ENCODE results near the gene ZSCAN20. TPM values are rescaled to one million over a fixed set of nuclear protein-coding genes. Genes with fewer than 3 reads are reported as not detected.

The ZSCAN20 gene
- total RNA-seq, 2 experiments from 2014 or later: 3.9 to 4.0 TPM

DNA sequence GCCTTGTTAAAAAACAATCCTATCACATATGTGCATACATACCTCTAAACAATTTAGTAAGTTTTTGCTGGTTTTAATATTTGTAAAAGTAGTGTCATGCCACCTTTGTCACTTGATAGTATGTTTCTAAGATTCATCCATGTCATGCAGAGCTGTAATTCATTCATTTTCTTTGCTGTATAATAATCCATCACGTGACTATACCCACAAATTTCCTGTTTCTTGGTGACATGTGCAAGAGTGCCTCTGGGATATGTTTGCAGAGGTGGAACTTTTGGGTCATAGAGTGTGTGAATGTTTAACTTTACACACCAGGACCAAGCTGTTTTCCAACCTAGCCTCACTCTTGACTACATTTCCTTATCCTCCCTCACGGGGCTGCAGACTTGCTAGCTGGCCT lies 62.9 kb downstream of the ZSCAN20 start:
- Histone ChIP-seq H3K9me2 (ENCODE audit: insufficient read depth, low read length) (no peaks in the 10 kb centered on the region), H3K36me3 (ENCODE audit: insufficient read depth, low read length) (no peaks in the 10 kb centered on the region), H4K20me1 (ENCODE audit: insufficient read depth, low read length) (no peaks in the 10 kb centered on the region), H3K4me3 (ENCODE audit: low read depth, low read length, poor library complexity, severe bottlenecking) (no peak overlapping the region), H3K79me2 (ENCODE audit: insufficient read depth, low read depth, low read length) (no peaks in the 10 kb centered on the region), H2AFZ (ENCODE audit: low read length) (no peak overlapping the region), H3K9me3 (ENCODE audit: low read length) (no peaks in the 10 kb centered on the region), H3K27ac (ENCODE audit: low read depth, low read length, poor library complexity, severe bottlenecking) (no peak overlapping the region), H3K4me1 (ENCODE audit: insufficient read depth, low read length, poor library complexity, severe bottlenecking) (no peaks in the 10 kb centered on the region), H3K4me2 (ENCODE audit: low read length) (no peak overlapping the region)
- intact Hi-C loops (cut with micrococcal nuclease; ENCODE audit: unreplicated experiment): no loop called here
- TF ChIP-seq, protein P1, sequence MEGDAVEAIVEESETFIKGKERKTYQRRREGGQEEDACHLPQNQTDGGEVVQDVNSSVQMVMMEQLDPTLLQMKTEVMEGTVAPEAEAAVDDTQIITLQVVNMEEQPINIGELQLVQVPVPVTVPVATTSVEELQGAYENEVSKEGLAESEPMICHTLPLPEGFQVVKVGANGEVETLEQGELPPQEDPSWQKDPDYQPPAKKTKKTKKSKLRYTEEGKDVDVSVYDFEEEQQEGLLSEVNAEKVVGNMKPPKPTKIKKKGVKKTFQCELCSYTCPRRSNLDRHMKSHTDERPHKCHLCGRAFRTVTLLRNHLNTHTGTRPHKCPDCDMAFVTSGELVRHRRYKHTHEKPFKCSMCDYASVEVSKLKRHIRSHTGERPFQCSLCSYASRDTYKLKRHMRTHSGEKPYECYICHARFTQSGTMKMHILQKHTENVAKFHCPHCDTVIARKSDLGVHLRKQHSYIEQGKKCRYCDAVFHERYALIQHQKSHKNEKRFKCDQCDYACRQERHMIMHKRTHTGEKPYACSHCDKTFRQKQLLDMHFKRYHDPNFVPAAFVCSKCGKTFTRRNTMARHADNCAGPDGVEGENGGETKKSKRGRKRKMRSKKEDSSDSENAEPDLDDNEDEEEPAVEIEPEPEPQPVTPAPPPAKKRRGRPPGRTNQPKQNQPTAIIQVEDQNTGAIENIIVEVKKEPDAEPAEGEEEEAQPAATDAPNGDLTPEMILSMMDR (conservative IDR thresholded peaks at IDR 0.05; ENCODE audit: low read length): no peak
- TF ChIP-seq EZH2phosphoT487 (IDR thresholded peaks at IDR 0.05; ENCODE audit: borderline replicate concordance, low read depth, low read length): no peak
- BruUV-seq (replicated peaks): no TSS peak
- CTCF ChIA-PET (ENCODE audit: unreplicated experiment): no interaction called here
- POLR2A ChIA-PET: no interaction called here
- DNase-seq (ENCODE audit: low spot score): no peak

DNA sequence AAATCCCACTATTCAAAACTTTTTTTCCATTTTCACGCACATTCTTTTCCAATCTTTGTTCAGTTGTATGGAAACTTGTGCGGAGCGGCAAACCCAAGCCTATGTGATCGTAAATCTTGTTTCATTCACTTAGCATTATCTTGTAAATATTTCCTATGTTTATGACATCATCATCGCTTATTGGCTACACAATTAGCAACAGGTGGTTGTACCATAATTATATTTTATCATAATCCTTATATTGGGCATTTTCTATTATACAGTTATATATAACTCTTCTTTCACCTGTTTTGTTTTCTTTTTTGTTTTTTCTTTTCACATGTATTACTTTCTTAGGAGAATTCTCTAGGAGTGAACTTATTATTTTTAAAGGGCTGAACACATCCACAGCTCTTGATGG lies 65.4 kb downstream of the ZSCAN20 start:
- intact Hi-C loops (cut with micrococcal nuclease; ENCODE audit: unreplicated experiment): no loop called here
- CTCF ChIA-PET (ENCODE audit: unreplicated experiment): no interaction called here
- POLR2A ChIA-PET: no interaction called here
- Histone ChIP-seq H3K4me2 (ENCODE audit: low read length) (no peak overlapping the region), H2AFZ (ENCODE audit: low read length) (no peak overlapping the region), H3K4me1 (ENCODE audit: insufficient read depth, low read length, poor library complexity, severe bottlenecking) (no peaks in the 10 kb centered on the region), H3K9me3 (ENCODE audit: low read length) (no peaks in the 10 kb centered on the region), H3K36me3 (ENCODE audit: insufficient read depth, low read length) (no peaks in the 10 kb centered on the region), H3K4me3 (ENCODE audit: low read depth, low read length, poor library complexity, severe bottlenecking) (no peak overlapping the region), H3K27ac (ENCODE audit: low read depth, low read length, poor library complexity, severe bottlenecking) (no peak overlapping the region), H4K20me1 (ENCODE audit: insufficient read depth, low read length) (no peaks in the 10 kb centered on the region), H3K9me2 (ENCODE audit: insufficient read depth, low read length) (no peaks in the 10 kb centered on the region), H3K79me2 (ENCODE audit: insufficient read depth, low read depth, low read length) (no peaks in the 10 kb centered on the region)
- TF ChIP-seq EZH2phosphoT487 (IDR thresholded peaks at IDR 0.05; ENCODE audit: borderline replicate concordance, low read depth, low read length): no peak
- TF ChIP-seq, protein P1 (conservative IDR thresholded peaks at IDR 0.05; ENCODE audit: low read length): no peak
- BruUV-seq (replicated peaks): no TSS peak
- DNase-seq (ENCODE audit: low spot score): no peak

DNA sequence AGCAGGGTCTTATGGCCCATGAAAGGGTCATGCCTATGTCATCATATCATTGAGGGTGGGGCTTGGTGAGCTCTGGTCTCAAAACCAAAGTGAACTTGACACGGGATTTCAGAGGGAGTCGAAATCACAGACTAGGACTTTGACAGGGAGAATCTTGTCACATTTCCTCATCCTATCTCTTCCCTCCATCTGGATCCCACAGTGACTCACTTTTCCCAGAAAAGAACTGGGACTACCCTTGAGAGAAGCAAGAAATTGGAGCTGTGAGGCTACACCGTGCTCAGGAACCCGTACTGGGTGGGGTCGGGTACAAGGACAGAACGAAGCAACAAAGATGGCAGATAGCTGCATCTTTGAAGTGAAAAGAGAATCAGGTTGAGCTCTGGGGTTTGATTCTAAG lies 69.5 kb downstream of the ZSCAN20 start:
- TF ChIP-seq, protein P1 (conservative IDR thresholded peaks at IDR 0.05; ENCODE audit: low read length): no peak
- TF ChIP-seq EZH2phosphoT487 (IDR thresholded peaks at IDR 0.05; ENCODE audit: borderline replicate concordance, low read depth, low read length): no peak
- ChIA-PET POLR2A (no interaction called here), CTCF (ENCODE audit: unreplicated experiment) (no interaction called here)
- no peaks in the 10 kb centered on the region for H4K20me1 ChIP-seq (ENCODE audit: insufficient read depth, low read length)
- no peak overlapping the region for H3K4me3 ChIP-seq (ENCODE audit: low read depth, low read length, poor library complexity, severe bottlenecking)
- no TSS peak for BruUV-seq (replicated peaks)
- H3K4me1 ChIP-seq (ENCODE audit: insufficient read depth, low read length, poor library complexity, severe bottlenecking): no peaks in the 10 kb centered on the region
- H3K9me2 ChIP-seq (ENCODE audit: insufficient read depth, low read length): no peaks in the 10 kb centered on the region
- H3K79me2 ChIP-seq (ENCODE audit: insufficient read depth, low read depth, low read length): no peaks in the 10 kb centered on the region
- no peaks in the 10 kb centered on the region for H3K36me3 ChIP-seq (ENCODE audit: insufficient read depth, low read length)
- no peak overlapping the region for H3K4me2 ChIP-seq (ENCODE audit: low read length)
- no peak for DNase-seq (ENCODE audit: low spot score)
- intact Hi-C loops (cut with micrococcal nuclease; ENCODE audit: unreplicated experiment): no loop called here
- H3K9me3 ChIP-seq (ENCODE audit: low read length): no peaks in the 10 kb centered on the region
- H2AFZ ChIP-seq (ENCODE audit: low read length): no peak overlapping the region
- no peak overlapping the region for H3K27ac ChIP-seq (ENCODE audit: low read depth, low read length, poor library complexity, severe bottlenecking)

Other genes starting within 250 kb of the ZSCAN20 start
- gene ZNF362, start 216.2 kb upstream of the ZSCAN20 start, total RNA-seq (2014; rRNA removed; shearing (Covaris generic)): 8.9 and 10.2 TPM in 2 replicates
- gene ZNF362, start 216.2 kb upstream of the ZSCAN20 start, total RNA-seq (2022): 26.1 and 29.0 TPM in 2 replicates
- not detected in 2 replicates for gene A3GALT2, start 151.5 kb upstream of the ZSCAN20 start, total RNA-seq (2014; rRNA removed; shearing (Covaris generic))
- gene A3GALT2, start 151.5 kb upstream of the ZSCAN20 start, total RNA-seq (2022): not detected in 2 replicates
- gene PHC2, start 41.5 kb upstream of the ZSCAN20 start, total RNA-seq (2014; rRNA removed; shearing (Covaris generic)): 31.0 and 34.0 TPM in 2 replicates
- gene PHC2, start 41.5 kb upstream of the ZSCAN20 start, total RNA-seq (2022): 35.0 and 42.1 TPM in 2 replicates

All from OCI-LY7 (cell line).